GM19324 (cell line): ENCODE data around the gene FTCDNL1.

Source experiments
- ATAC-seq: cut with Tn5 transposase; IDR thresholded peaks from one replicate; pipeline ENCODE4 v1.9.1; 2021; ENCODE audit warnings: mild to moderate bottlenecking, moderate library complexity; ENCODE audit not compliant: unreplicated experiment, low FRiP score

The FTCDNL1 gene

DNA sequence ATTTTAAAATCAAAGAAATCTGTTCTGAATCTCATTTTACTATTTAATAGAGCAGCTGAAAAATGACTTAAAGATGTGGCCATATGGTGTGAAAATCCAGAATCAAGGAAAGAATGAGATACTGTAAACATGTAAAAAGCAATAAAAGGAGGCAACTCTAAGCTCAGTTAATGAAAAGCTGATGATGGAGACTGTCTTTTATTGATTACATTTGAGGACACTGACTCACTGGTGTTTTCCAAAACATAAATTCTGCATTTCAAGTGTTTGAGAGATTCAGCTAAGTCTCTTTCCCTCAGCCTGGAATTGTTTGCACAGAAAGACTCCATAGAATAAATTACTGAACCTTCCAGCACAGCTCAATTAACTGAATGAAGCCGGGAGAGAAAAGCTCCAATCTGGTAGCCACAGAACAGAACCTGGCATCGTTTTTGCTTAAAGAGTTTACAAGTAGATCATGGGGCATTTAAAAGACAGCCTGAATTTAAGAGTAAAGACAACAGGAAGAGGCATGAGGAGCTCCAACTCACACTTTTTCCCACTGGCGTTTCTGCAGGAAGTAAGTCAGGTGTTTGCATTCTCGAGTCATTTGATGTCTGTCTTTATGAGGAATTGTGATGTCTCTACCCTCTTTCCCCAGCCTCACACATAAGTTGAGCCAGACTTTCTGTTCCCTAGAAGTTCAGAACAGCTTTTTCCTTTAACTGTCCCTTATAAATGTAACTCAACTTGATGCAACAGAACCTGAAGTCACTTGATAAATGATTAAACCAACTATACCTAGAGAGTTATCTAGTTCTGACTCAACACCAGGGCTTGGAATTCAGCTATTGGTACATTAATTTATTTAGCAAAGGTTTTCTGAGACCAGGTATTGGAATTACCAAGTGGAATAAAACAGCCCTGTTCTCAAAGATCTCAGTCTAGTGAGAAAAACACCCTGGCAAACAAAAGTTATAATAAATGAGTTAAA lies 53.3 kb downstream of the FTCDNL1 start:
- no peak for ATAC-seq

DNA sequence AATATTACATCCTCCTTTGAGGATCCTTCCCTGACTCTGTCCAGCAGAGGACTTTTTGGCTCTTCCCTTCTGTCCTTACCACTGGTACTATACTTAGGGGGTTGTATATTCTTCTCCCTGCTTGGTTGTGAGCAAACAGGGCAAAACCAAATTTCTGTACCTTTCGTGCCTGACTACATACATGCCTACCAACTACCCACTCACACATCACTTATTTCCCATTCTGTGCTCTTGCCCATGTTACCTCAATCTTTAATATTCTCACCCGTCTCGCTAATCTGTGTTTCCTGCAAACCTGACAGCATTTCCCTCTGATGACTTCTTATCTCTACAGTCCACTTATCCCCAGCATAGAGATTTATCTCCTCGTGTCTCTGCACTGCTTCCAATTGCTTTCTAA lies 58.6 kb downstream of the FTCDNL1 start:
- no peak for ATAC-seq

DNA sequence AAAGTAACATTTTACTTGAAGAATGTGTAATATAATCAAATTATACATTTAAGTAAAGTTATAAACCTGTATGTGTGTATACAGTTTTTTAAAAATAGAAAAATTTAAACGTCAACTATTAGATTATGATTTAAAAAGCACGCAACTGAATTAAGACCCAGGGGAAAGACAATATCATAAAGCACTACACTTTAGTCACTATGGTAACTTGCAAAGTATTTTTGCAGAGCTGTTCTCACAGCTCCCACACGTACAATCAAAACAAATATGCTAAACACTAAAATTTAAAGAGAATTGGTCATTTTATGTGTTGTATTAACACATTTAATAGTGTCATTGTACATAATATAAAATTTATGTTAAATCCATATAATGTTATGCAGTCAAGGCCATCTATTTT lies 59.7 kb downstream of the FTCDNL1 start:
- ATAC-seq, result no peak

DNA sequence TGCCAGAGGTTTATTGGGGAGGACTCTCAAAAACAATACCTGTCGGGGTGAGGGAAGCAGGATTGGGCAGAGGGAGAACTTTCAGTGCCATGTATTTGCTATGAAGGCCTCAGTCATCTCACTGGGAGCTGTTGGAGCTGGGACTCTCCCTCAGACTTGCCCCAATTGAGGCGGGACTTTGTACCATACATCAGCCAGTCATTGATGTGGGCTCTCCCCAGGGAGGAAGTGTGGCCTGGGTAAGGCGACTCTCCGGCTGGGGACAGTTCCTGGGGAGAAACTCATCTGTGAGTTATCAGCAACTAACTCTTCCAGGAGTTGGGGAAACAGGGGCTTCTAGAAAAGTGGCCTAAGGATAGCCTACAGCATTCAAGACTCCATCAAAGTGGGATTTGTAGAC lies 66.5 kb downstream of the FTCDNL1 start:
- ATAC-seq, result no peak

DNA sequence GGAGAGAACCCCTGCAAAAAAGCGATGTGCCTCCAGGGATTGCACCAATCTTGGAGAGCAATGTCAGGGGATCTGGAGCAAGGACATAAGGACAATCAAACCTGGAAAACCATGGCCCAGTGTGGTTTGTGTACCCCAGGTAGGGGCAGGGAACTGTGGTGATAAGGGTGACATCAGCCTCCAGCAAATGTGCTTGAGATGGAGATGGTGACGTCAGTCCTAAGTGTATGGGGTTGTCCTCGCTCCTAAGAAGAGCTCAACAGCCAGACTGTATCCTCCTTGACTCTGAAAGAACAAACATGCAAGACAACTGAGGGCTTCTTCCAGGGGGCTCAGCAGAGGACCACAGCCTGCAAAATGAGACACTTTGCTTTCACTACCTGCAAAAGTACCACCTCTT lies 71.4 kb downstream of the FTCDNL1 start:
- ATAC-seq, result no peak

DNA sequence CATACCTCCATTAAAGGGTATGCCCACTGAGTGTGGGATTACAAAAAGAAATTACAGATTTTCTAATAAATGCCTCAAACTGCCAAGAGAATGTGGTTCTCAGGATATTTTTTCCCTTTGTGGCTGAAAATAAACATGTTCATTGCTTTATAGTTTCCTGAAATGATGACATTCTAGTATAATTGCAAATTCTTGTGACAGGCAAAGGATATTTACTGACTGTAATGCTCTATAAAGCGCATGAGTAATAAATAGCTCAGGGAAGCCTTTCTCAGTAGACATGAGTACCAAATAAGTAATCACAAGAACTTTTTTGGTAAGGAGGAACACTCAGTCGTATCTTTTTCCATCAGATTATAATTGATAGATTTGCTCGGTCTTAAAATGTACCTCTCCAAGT lies 72.3 kb downstream of the FTCDNL1 start:
- ATAC-seq, result no peak

DNA sequence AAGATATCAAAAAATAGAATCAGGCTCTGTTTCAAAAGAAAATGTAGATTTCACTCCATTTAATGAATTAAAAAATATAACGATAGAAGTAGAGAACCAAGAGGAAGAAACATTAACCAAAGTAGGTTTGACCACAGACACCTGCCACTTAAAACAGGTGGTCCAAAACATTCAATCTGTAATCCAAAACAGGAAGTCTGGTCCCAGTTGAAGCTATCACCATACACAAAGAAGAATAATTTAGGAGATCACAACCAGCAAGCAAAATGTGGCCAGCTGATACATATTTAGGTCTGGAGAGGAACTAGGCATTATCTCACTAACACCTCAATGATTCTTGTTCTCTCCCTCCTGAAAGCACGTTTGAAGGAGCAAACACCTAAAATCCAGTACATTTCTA lies 73.1 kb downstream of the FTCDNL1 start:
- ATAC-seq, result no peak

DNA sequence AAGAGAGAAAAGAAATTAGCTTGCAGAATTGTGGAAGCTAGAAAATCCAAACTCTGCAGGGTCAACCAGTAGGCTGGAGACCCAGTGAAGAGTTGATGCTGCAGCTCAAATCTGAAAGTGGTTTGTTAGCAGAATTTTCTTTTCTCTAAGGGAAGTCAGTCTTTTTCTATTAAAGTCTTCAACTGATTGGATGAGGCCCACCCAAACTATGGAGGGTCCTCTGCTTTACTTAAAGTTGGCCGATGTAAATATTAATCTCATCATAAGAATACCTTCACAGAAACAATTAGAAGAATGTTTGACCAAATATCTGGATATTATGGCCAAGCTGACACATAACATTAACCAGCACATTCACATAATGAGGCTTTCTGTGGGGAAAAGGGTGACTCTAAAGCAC lies 73.7 kb downstream of the FTCDNL1 start:
- no peak for ATAC-seq

DNA sequence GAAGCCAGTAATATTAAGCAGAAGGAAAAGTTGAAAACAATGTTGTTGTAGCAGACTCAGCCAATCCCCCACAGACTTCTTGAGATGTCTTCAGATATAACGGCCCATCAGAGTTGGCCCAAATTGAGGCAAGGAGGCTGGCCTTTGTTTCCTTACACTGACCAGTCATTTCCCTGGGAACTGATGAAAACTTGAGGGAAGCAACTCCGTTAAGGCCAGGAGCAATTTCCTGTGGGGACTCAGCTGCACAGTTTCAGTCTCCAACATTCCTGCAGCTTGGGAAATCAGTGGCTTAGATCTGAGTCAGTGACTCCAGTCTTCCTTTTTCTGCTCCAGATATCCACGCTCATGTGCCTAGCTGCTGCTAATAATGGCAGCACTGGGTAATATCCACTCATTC lies 75.7 kb downstream of the FTCDNL1 start:
- no peak for ATAC-seq

DNA sequence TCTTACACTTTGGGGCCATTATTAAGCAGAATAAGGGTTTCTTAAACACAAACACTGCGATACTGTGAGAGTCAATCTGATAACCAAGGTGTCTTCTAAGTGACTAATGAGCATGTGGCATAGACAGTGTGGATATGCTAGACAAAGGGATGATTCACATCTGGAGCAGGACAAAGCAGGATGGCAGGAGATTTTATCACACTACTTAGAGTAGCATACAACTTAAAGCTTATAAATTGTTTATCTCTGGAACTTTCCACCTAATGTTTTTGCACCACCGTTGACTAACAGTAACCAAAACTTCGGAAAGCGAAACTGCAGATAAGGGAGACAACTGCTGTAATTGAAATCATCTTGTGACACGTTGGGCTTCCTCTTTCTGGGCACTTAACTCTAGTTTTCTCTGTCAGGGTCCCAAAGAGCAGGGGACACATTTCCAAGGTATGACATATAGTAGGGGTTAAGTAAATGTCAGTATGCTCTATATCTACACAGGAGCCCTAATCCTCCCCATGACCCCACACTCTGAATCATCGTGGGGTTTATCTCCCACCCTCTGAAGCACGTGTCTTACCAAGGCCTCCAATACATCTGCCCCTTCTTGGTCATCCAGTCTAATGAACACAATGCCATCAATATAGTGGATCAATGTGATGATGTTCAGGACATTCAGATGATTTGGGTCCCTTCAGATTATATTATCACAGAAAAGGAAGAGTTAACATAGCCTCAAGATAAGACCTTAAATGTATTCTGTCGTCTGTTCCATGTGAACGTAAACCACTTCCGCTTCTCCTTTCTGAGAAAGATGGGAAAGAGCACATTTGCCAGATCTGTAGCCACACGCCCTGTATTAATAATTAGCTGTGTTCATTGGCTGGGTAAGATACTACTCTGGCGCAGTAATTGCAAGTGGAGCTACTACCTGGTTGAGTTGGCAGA lies 78.7 kb downstream of the FTCDNL1 start:
- no peak for ATAC-seq

DNA sequence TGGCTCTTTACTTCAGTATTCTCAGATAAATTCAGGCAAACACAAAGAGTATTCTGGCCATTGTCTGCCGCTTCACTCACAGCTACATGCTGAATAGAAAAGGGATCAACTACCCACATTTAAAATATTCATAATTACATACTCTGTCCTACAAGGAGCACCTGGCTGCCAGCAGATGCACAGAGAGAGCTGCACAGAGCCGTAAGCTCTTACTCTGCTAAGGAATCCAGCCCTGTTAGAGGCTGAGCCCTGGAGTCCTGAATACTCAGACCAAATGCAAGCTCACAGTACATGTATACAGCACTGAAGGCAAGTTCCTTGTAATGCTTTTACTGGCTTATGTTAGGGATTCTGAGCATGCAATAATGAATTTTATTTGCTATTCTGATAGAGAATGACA lies 80.3 kb downstream of the FTCDNL1 start:
- ATAC-seq, result no peak

DNA sequence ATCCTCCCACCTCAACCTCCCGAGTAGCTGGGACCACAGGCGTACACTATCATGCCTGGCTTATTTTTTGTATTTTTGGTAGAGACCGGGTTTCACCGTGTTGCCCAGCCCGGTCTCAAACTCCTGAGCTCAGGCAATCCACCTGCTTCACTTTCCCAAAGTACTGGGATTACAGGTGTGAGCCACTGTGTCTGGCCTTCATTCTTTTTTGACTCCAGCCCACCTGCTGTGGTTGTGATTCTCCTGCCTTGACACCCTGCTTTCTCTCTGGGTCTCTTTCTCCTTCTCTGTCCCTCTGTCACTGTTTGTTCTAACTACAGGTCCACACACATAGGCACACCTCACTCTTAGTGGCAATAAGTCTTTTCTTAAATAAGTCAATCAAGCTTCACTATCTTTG lies 85.3 kb downstream of the FTCDNL1 start:
- ATAC-seq, result no peak

DNA sequence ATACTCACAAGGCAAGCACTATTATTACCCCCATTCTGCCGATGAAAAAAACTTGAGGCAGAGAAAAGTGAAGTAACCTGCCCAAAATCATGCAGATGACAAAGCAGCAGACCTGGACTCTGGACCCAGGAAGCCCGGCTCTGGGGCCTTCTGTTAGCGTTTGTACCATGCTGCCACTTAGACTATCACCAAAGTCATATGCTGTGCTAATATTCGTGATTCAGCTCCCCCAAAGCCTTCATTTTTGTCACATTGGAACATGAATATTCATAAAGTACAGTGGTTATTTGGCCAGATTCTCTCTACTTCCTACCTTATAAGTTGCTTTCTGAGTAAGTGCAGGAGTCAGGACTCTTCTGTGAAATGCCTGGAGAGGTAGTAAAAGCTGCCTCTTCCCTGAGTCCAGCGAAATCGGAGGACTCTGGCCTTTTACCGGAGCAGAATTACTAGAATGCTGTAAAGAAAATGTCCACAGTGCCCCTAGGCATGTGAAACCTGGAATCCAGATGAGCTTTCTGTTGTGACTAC lies 86.7 kb downstream of the FTCDNL1 start:
- no peak for ATAC-seq

DNA sequence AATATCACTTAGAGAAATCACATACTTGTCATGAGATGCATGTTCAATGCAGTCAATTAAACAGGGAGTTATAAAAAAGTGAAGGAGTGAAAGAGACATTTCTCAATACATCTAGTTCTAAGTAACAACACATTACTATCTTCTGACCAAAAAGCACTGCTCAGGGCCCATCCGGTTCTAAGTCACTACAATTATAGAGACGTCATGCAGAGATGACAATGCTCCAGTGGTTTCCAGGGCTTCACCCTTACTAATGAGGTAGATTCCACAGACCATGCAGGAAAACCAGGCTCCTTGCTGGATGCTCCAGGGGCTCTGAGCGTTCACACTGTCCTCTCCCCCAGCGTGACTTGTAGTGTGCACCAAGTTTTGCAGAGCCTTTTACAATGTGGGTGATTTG lies 88.0 kb downstream of the FTCDNL1 start:
- no peak for ATAC-seq

DNA sequence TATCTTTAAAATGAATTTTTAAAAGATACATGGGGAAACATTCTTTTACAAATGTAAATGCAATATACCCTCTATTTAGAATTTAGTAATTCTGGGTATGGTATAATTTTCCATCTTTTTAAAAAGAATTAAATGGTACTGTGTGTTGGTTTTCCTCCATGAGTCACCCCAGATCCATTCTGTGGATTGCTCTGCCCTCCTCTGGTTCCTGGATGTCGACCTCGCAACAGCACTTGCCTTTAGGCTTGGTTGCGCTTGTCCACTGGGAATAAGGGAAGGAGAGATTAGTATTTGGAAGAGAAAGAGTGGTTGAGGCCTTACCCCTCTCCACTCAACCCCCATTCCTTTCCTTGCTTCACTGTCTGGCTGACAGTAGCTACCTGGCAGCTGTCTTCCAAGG lies 90.4 kb downstream of the FTCDNL1 start:
- ATAC-seq, result no peak

DNA sequence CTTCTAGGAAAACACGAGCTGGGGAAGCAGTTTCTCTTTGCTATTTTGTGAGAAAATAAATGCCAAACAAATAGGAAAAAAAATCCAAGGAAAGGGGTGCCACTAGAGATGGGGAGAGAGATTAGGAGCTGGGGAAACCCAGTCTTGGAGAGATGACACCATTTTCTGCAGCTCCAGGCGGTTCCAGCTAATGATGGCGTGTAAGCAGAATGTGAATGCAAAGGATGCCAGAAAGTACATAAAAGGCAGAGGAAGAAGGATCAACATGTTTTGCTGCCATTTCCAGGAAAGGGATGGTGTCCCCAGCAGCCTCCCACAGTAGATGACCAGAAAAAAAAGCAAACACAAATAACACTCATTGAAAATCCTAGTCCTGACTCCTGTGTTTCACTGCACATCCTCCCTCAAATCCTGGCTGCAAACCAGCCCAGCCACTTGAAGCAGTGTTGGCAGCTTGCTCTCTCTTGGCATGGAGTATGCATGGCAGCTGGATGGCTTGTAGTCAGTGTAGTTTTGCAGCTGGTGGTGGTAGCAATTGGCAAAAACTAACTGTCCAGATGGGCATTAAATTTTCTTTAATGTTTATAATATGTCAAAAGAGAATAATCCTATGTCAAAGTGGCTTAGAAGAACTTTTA lies 93.6 kb downstream of the FTCDNL1 start:
- no peak for ATAC-seq

DNA sequence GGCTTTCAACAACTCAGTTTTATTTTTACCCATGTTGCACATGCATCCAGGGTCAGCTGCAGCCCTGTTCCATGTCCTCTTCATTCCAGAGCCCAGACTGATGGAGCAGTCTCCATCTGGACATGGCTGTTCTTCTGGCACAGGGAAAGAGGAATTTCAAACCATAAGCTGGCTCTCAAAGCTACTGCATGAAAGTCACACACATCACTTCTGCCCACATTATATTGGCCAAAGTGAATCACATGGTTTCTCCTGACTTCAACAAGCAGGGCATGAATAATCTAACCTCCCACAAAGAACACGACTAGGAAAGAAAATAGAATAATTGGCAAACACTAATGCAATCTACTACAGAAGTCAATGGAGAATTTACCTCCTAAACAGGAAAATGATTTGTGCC lies 94.2 kb downstream of the FTCDNL1 start:
- ATAC-seq, result no peak

DNA sequence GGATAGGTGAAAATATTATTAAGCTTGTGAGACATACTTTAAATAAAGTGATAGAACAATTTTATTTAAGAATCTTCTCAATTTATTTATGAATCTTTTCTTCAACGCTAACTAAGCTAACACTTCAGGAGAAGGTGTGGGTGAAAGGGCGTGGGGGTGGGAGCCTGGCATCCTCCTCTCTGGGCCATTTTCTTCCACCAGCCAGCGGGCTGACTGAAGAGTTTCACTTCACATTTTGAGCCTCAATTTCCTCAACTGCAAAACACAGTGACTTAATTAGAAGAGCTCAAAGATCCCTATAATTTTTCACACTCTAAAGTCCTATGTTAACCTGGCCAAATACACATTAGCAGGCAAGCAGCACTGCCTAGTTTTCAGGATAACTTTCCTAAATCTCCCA lies 94.8 kb downstream of the FTCDNL1 start:
- ATAC-seq, result no peak

DNA sequence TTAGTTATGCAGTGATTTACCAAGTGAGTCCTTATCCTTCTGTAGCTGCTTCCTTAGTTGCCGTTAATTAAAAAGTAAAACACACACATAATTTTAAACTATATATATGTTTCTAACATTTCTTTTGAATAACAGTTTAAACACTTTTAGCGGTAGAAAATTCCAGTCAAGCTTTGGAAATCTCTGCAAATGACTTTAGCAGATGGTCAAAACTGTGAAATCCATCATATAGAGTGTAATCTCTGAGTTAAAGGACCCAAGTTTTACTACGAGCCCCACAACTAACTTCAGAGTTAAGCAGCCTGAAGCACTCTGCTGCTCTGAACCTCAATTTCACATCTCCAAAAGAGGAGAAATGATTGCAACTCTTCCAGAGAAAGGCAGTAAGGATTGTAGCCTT lies 96.2 kb downstream of the FTCDNL1 start:
- no peak for ATAC-seq

DNA sequence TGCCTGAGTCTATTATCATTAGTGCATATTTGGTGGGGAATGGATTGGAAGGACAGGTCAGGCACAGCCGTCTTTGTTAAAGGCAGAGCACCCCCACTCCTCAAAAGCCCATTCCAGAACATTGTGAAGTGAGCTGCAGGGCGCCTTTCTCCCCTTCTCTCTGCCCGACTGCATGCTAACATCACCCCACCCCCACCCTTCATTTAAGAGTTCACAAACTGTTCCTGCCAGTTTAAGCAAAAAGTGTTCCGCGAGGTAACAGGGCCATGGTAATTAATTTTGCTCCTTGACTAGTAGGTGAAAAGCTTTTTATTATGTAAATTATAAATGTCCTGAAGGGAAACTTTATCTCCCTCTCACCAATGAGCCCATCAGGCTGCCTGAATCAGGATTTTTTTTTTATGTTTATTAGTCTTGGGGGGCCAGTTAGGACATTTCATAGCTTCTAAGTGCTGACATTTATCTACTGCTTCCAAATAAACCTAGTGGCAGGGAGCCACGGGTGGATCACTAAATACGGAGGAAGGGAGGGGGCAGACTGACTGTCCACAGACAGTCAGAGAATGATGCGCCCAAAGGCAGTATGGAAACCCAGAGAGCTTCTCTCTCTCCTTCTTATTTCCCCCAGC lies 99.4 kb downstream of the FTCDNL1 start:
- no peak for ATAC-seq
